ENCODE results near the gene CNMD. TPM values are rescaled to one million over a fixed set of nuclear protein-coding genes. Genes with fewer than 3 reads are reported as not detected.
"Not testable (repeated sequence)": the region's sequence is repeated elsewhere in the genome, so short reads cannot be mapped to it uniquely, and the experiment has no call there.

CNMD gene
- total RNA-seq, 1 donor from 2014 or later, result not detected

GRCh38 chr13:52711286-52711685 lies 28.3 kb downstream of the CNMD start:
- no peaks in the 10 kb centered on the region for H3K4me1 Mint-ChIP-seq (ENCODE audit: unreplicated experiment)
- no peak overlapping the region for H3K4me3 Mint-ChIP-seq (ENCODE audit: unreplicated experiment)
- no peak for DNase-seq (ENCODE audit: extremely low spot score, unreplicated experiment)
- no peaks in the 10 kb centered on the region for H3K36me3 Mint-ChIP-seq (ENCODE audit: unreplicated experiment)
- no peaks in the 10 kb centered on the region for H3K9me3 Mint-ChIP-seq (ENCODE audit: unreplicated experiment)
- H3K27me3 Mint-ChIP-seq (ENCODE audit: unreplicated experiment), result no peaks in the 10 kb centered on the region
- H3K27ac Mint-ChIP-seq (ENCODE audit: unreplicated experiment), result no peak overlapping the region
- TF ChIP-seq CTCF (IDR thresholded peaks at IDR 0.05), result no peak

GRCh38 chr13:52708266-52708665 lies 31.4 kb downstream of the CNMD start:
- not testable (repeated sequence) for H3K4me3 Mint-ChIP-seq (ENCODE audit: unreplicated experiment); H3K4me1 Mint-ChIP-seq (ENCODE audit: unreplicated experiment); H3K27ac Mint-ChIP-seq (ENCODE audit: unreplicated experiment); H3K27me3 Mint-ChIP-seq (ENCODE audit: unreplicated experiment); DNase-seq (ENCODE audit: extremely low spot score, unreplicated experiment); H3K9me3 Mint-ChIP-seq (ENCODE audit: unreplicated experiment); H3K36me3 Mint-ChIP-seq (ENCODE audit: unreplicated experiment)

DNA sequence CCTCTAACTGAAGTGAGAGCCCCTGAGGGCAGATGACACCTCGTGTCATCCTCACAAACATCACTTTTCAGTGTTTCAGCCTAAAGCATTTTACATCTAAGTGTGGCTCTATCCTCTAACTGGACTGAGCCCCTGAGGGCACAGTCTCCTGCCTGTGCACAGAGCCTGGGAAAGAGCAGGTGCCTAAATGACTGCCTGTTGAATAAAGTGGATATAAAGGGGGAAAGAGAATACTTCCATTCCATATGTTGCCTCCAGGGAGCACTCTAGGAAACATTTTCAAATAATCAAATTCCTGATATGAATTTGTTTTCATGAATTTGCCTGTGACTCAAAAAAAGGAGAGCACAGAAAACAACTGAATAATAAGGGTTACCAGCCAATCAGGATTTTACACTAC lies 32.2 kb downstream of the CNMD start:
- Mint-ChIP-seq H3K27ac (ENCODE audit: unreplicated experiment) (no peak overlapping the region), H3K4me3 (ENCODE audit: unreplicated experiment) (no peak overlapping the region), H3K27me3 (ENCODE audit: unreplicated experiment) (no peaks in the 10 kb centered on the region), H3K9me3 (ENCODE audit: unreplicated experiment) (no peaks in the 10 kb centered on the region), H3K4me1 (ENCODE audit: unreplicated experiment) (no peaks in the 10 kb centered on the region), H3K36me3 (ENCODE audit: unreplicated experiment) (no peaks in the 10 kb centered on the region)
- no peak for DNase-seq (ENCODE audit: extremely low spot score, unreplicated experiment)
- TF ChIP-seq CTCF (IDR thresholded peaks at IDR 0.05), result no peak

GRCh38 chr13:52706081-52706480 lies 33.5 kb downstream of the CNMD start:
- Mint-ChIP-seq H3K4me1 (ENCODE audit: unreplicated experiment) (no peaks in the 10 kb centered on the region), H3K4me3 (ENCODE audit: unreplicated experiment) (no peak overlapping the region), H3K27ac (ENCODE audit: unreplicated experiment) (no peak overlapping the region), H3K36me3 (ENCODE audit: unreplicated experiment) (no peaks in the 10 kb centered on the region), H3K27me3 (ENCODE audit: unreplicated experiment) (no peaks in the 10 kb centered on the region), H3K9me3 (ENCODE audit: unreplicated experiment) (no peaks in the 10 kb centered on the region)
- no peak for DNase-seq (ENCODE audit: extremely low spot score, unreplicated experiment)
- TF ChIP-seq CTCF (IDR thresholded peaks at IDR 0.05), result no peak

- no peaks in the 10 kb centered on the region for H3K36me3 Mint-ChIP-seq (ENCODE audit: unreplicated experiment)
- H3K9me3 Mint-ChIP-seq (ENCODE audit: unreplicated experiment), result no peaks in the 10 kb centered on the region
- H3K4me3 Mint-ChIP-seq (ENCODE audit: unreplicated experiment), result no peak overlapping the region
- no peaks in the 10 kb centered on the region for H3K4me1 Mint-ChIP-seq (ENCODE audit: unreplicated experiment)
- no peak for DNase-seq (ENCODE audit: extremely low spot score, unreplicated experiment)
- no peaks in the 10 kb centered on the region for H3K27me3 Mint-ChIP-seq (ENCODE audit: unreplicated experiment)
- TF ChIP-seq CTCF (IDR thresholded peaks at IDR 0.05), result no peak
- no peak overlapping the region for H3K27ac Mint-ChIP-seq (ENCODE audit: unreplicated experiment)
Observed at GRCh38 chr13:52703482-52703881, 36.1 kb downstream of the CNMD start.

Measured in osteocyte (in vitro differentiated cells).